GM19468 (cell line): Measurements from ENCODE around the gene CDSN.

Experiments used
- ATAC-seq: cut with Tn5 transposase; IDR thresholded peaks from one replicate; pipeline ENCODE4 v1.9.1; 2021; ENCODE audit warnings: mild to moderate bottlenecking, moderate library complexity, moderate number of reproducible peaks; ENCODE audit not compliant: unreplicated experiment; ENCODE audit errors: extremely low read depth

CDSN gene

DNA sequence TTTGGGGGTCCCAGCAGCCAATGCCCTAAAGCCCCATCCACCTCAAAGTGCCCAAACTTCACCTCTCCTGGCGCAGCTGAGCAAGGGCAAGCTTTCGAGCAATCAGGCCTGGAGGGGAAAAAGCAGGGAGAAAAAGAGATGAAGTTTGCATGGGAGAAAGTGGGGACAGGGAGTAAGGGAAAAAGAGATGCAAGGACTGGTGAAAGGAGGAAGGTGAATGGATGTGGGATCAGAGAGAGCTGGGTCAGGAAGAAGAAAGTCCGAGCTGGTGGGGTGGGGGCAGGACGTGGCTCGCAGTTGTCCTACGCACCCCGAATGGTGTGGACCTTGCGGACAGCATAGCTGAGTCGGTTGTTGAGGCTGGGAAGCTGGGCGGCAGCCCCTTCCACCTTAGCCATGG, 25.1 kb upstream of the CDSN start:
- no peak for ATAC-seq

DNA sequence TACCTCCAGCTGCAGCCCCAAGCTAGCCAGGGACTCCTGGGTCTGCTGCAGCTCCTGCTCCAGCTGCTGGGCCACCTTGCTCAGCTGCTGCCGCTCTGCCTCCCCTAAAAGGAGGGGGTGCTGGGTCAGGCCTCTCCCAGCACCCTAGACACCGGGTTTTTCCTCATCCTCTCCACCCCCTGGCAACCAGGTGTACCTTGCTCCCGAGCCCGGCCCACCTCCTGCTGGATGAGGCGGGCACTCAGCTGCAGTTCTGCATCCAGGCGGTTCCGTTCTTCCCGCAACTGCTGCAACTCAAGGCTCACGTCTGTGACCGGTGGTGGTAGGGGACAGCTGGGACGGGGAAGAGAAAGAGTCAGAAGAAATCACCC, 24.7 kb upstream of the CDSN start:
- no peak for ATAC-seq

DNA sequence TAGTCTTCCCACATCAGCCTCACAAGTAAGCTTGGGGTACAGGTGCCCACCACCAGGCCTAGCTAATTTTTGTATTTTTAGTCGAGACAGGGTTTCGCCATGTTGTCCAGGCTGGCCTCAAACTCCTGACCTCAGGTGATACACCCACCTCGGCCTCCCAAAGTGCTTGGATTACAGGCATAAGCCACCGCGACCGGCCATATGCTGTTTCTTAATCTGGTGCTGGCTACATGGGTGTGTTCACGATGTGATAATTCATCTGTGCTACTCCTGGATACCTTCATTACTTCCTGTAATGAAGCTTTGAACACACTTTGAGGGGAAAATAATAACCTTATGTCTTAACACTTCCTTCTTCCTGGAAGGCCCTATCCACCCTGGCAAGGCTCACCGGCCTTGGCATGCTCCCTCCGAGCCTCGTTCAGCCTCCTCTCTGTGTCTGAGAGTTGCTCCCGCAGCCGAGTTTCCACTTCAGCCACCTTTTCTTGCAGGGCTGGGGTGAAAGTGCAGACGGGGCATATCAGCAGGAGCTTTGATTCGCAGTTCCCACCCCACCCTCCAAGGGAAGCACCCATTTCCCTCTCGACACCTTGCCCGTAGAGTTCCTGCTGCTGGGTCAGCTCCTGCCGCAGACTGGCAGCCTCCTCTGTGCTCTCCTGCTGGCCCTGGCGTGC, 24.2 kb upstream of the CDSN start:
- ATAC-seq = no peak

DNA sequence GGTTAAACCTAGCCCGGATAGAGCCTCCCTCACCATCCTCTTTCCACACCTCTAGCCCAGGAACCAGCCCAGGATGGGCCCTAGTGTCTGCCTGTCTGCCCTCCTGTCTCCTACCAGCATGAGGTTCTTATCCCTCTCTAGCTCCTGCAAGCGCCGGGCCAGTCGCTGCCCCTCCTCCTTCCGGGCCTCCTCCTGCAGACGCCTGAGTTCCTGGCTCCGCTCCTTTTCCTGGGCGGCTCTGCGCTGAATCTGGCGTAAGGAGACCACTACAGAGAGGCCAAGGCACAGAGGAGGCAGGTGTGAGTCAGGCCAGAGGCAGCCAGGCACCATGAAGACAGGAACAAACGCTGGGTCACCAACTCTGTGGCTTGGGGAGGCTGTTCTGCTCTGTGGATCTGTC, 22.9 kb upstream of the CDSN start:
- no peak for ATAC-seq

DNA sequence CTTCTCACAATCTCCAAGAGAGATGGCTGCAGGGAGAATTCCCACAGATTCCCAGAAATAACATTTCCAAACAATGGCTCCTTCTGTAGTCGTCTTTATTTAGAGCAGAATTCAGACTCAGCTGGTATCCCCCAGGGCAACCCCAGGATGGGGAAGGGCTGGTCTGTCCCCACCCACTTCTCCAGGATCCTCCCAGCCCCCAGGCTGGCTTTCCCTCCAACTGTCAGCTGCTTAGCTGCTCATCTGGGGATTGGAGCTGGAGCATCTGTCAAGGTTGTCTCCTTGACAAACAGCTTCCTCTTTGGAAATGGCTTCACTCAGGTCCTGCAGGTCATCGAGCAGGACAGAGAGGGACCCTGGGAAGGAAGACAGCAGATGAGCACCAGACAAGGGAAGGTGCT, 22.1 kb upstream of the CDSN start:
- no peak for ATAC-seq

DNA sequence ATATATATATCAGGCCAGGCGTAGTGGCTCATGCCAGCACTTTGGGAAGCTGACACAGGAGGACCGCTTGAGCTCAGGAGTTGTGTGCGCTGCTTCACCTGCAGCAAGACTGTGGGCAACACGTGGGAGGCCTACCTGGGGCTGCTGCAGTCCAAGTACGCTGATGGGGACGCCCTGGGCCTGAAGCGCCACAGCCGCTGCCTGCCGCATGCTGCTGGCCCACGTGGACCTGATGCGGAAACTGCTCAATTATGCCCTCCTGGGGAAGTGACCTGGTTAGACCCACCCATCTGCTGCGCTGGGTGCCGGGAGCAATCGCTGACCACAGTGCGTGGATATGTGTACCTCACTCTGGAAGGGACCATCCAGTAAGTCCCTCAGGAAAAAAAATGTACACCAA, 20.4 kb upstream of the CDSN start:
- ATAC-seq = no peak

DNA sequence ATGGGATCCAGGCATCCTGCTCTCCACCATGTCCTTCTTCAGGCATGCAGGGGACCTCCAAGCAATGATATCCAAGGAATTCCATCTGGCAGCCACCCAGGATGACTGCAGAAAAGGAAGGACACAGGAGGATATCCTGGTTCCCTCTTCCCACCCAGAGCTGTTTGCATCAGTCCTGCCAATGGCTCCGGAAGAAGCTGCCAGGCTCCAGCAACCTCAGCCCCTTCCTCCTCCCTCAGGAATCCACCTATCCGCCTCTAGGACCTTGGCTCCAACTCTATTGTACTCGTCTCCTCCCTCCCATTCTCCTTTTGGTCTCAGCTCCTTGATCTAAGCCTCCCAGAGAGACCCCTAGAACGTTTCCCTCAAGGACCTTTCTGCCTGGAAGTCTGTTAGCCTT, 19.4 kb upstream of the CDSN start:
- ATAC-seq = no peak

DNA sequence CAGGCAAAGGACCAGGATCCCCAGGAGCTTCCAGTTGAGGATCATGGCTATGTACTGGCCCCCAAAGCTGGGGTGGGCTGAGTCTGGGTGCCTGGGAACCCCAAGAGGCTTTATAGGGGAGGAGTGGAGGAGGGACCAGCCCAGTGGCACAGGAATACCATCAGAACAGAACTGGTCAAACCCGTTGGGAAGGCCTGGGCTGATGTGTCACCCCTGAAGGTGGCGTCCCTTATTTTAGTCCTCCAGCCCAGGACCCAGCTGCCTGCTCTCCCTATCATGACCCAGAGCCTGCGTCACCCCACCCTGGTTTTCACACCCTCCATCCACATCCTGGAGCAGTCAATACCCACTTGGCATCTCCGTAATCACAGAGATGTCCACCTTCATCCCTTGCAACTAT, 18.7 kb upstream of the CDSN start, which contains the start of gene PSORS1C2:
PSORS1C2 (minus strand) TSS at position 85 of the 400 bp plus-strand sequence; CDS start at position 45, 40 bp downstream.
- ATAC-seq = no peak

DNA sequence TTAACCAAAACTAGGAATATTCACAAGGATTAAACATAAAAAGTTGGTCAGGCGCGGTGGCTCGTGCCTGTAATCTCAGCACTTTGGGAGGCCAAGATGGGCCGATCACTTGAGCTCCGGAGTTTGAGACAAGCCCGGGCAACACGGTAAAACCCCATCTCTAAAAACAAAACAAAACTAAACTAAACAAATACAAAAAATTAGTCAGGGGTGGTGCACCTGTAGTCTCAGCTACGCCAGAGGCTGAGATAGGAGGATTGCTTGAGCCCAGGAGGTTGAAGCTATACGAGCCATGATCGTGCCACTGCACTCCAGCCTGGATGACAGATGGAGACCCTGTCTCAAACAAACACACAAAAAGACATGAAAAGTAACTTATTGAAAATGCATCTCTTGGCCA, 15.5 kb upstream of the CDSN start:
- no peak for ATAC-seq

DNA sequence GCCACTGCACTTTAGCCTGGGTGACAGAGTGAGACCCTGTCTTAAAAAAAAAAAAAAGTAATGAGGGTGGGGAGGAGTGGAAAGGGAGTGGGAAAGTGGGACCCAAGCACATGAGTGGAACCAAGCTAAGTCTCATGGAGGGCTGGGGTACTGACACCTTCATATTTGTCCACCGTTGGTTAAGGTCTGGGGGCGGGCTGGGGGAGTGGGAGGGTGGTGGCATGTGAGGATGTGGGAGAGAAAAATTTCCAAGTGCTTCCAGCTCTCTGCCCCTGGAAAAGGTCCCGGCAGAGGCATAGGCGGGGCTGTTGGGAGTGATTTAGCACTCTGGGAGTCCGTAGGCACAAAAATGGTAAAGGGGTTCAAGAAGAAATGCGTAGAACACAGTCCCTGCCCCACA, 12.6 kb upstream of the CDSN start:
- ATAC-seq = no peak

DNA sequence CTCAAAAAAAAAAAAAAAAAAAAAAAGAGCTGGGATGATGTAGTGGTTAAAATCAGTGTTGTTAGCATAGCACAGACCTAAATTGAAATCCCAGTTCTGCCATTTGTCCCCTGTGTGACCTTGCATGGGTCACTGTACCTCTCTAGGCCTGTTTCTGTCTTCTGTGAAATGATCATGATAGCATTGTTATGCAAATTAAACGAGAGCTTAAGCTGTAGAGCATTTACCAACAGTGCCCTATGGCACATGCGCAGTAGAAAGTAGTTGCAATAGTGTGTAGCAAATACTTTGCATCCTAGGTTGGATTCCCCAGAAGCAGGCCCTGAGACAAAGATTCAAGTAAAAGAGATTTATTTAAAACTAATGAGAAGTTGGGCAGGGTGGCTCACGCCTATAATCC, 11.3 kb upstream of the CDSN start:
- no peak for ATAC-seq

DNA sequence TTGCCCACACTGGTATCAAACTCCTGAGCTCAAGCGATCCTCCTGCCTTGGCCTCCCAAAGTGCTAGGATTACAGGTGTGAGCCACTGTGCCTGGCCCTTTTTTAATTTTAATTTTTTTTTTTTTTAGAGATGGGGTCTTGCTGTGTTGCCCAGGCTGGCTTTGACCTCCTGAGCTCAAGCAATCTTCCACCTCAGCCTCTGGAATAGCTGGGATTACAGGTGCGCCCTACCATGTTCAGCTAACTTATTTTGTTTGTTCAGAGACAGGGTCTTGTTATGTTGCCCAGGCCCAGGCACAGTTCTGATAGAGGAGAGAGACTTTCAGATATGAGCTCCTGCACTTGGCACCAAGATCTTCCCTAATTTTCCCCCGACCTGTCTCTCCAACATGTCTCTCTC, 10.5 kb upstream of the CDSN start:
- no peak for ATAC-seq

DNA sequence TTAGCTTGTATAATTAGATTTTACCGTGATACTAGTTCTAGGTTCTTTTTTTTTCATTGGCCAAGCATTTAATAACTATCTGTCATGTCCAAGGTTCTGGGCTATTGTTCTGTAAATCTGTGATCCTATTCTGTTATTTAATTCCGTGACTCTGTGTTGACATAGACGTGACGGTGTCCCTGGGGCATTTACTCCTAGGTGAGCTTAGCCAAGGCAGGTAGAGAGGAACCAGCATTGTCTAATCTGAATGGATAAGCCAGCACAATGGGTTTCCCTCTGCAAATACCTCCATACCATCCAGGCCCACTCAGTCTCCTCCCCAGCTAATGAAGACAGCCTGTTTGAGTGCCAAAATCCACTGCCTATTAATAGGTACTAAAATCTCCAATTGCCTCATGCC, 8.9 kb upstream of the CDSN start:
- no peak for ATAC-seq

DNA sequence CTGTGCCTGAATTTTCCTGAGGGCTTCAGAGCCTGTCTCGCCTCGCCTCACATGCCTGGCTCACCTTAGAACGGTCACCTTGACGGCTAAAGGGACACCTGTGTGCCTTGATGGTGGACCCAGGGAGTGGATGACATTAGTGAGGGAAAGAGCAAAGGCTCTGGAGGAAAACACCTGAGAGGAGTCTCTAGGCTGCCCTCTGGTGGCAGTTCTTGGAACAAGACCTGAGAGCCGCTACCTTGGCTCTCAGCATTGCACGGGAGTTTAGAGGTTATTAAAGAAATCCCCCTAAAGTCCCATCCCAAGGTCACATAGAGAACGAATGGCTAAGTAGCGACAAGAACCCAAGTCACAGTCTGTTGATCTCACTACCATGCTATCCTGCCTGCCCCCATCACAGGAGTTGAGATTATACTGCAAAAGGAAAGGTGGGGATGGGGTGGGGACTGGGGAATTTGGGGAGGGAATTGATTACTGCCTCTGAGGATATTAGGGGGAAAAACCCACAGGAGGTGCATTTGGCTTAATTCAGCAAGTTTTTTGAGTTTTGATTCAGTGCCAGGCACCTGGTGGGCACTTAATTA, 7.9 kb upstream of the CDSN start:
- ATAC-seq = no peak

DNA sequence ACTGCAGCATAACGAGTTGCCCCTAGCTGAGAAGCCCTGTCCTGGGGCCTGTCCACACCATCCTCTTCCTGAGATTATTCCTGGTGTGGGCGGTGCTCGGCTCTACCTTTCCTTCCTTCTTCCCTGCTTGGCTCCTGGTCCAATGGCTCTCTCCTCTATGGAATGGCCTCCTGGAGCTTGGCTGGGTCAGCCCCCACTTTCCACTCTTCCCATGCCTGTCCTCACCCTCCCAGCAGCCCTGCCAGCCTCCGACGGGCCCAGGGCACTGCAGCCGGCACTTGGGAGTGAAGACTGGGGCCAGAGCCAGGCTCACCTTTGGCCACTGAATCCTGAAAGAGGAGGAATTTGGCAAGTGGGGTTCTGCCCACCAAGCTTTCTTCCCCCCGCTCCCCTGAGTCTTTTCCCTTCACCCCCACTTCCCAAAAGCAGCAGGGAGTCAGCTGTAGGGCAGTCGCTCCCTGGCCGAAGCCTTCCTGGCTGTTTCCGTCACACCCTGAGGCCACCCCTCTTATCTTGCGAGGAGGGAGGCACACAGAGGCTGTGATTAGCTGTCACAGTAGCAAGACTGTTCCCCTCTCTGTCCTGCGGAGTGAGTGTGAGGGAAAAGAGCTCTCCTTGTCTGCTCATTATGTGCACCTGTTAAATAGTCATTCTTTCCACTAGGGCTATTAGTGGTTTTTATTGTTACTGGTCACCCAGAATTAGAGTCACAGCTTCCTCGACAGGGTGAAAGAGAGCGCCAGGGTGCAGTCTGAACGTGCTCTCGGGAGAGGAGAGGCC, 6.3 kb upstream of the CDSN start:
- no peak for ATAC-seq

DNA sequence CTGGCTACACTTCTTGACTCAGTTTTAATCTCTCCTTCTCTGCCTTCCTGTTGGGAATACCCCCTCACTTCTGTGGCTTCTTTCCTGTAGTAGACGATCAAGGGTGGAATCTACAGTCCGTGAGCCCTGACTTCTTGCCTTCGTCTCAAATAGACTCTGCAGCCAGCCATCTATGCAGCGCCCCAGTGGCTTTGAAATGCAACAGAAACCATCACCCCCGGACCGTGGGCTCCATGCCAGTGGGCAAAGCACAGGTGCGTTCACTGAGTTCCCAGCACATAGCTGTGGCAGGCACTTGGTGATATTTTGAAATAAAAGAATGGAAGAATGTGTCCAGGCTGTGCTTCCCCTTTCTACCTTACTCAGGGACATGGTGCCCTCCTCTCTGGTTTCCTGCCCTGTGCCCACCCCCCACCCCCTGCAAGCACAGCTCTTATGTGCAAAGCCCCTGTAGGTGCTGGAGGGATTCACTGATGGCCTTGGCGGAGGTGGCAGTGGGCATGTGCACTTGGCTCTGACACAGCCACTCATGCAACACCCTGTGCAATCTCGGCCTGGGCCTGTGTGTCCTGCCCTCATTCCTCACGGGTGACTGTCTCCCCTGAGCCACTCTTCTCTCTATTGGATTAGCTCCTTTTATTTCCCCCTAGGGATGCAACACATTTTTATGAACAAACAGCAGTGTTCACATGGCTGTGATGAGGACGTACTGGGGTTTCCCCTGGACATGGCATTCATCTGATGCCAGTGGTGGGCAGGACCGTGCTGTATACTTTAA, 5.5 kb upstream of the CDSN start:
- no peak for ATAC-seq

DNA sequence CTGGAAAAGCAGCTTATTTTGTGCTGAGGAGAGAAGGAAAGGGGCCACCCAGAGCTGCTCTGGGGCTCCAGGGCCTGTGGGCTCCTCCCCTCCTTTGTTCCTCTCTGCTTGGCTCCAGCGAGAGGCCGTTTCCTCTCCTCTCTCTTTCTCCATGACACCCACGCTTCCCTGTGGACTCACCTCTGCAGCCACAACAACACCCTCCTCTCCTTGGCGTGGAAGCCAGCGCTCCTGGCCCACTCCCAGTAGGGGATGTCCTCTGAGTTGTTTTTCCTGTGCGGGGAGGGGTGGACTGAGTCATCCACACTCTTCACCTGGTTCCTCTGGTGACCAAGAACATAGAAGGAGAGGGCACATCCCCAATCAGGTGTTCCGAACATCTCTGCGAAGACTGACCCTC, 4.9 kb upstream of the CDSN start:
- ATAC-seq = no peak

DNA sequence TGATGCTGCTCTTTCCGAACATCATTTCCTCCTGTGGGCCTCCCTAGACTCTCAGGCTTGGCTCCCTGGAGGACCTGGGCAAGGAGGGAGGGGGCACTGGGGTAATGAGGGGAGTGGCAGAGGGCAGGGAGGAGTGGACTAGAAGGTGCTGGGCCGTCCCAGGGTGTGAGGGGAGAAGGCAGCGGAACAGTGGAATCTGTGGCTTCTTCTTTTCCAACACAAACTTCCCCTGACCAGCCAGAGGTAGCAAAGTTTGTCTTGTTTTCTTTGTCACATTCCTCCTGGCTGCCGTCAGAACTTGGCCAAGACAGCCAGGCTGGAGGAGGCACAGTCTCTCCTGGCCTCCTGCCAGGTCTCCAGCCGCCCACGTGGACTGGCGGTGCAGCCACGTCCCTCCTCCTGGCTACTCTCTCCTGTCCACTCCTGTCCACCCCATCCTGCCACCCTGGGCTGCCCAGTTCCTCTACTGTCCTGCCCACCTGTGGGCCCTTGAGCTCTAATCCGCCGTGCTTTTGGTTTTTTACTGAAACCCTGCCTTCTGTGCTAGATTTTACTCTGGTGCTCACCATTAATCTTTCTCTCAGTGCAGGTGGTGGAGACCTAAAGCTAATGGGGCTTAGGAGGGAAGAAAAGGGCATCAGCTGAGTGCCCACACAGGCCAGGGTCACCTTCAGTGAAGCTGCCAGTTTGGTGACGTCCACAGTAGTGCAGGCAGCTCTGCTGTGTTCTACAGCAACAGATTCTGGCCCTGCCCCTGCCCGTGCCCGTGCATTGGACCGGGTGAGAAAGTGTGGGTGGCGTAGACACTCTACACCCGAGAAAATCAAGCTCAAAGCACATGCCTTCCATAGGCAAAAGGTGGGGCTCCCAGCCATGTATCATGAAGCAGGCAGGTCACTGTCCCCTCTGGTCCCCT, 2.8 kb upstream of the CDSN start:
- ATAC-seq = no peak

DNA sequence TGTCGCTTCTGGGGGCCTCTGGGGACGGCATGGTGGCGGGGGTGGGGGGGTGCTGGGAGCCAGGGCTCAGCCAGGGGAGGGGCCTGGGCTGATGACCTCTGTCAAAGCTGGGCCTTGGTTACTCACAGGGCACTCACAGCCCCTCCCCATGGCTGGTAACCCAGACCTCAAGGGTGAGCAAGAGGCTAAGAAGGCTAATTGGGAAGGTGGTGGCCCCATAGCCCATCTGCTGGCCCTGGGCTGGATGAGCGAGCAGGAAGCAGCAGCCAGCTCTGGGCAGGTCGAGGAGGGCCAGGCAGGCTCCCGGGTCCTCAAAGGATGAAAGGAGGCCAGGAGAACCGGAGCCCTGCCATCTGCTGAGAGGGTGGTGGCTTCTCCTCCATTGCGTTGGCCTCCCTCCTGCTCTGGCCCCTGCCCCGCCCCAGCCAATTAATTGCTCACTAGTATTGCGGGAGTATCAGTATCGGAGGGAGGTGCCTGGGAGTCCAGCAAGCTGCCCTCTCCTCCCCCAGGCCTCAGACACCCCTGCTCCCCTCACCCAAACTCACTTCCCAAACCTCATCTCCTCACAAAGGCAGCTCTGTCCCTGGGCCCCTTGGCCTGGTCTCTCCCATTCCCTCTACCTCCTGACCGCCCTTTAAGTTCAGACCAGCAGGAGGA, 1.0 kb upstream of the CDSN start:
- ATAC-seq = no peak
